Stimulated activated CD4-positive, alpha-beta T cell treated with anti-CD3 and anti-CD28 coated beads, Interleukin-2, amount 100 ng/mL, for 48 hours (primary cell): ENCODE data around the gene DCLRE1B.

Experiments used
- DNase-seq, 2 donors: peaks; one replicate each; pipeline ENCODE4 v3.0.0-alpha.2; 2020

The DCLRE1B gene

GRCh38 chr1:113928187-113928930 lies 23.2 kb downstream of the DCLRE1B start:
- DNase-seq: no peak

DNA sequence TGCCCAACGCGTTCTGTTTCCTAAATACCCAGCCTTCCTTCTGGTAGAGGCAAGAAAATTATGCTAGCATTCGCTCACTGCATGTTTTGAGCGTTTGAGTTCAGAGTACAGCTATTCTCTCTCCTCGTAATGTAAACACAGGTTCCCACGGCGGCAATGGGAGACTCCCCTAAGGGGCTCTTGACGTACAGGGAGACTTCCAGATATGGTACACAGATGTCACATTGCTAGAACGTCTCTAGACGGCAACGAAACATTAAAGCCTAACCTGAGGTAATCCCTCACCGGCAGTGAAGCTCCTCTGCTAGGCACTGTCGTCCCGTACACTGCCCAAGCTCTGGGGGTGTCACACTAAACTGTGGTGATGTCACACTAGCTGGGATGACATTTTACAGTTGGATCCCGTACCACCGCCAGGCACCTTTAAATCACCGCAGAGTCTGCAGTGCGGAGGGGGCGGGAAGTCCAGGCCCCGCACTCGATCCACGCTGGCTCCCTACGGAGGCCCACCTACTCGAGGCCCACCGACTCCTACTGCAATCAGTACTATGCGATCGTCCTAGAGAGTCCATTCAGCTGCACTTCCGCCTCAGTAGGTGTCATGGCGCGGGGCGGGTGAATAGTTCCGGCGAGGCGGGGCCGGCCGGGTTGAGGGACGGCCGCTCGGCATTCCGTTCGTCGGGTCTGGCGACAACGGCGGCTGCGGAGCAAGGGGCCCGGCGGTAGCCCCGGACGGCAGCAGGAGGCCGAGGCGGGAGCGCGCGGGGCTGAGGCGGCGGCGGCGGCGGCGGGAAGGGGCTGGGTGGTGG lies 24.0 kb downstream of the DCLRE1B start, which contains the start of gene HIPK1:
TSS of gene HIPK1 (plus strand) at position 384 of the 809 bp plus-strand sequence.
- peak; percentile 88 to 90 for DNase-seq

DNA sequence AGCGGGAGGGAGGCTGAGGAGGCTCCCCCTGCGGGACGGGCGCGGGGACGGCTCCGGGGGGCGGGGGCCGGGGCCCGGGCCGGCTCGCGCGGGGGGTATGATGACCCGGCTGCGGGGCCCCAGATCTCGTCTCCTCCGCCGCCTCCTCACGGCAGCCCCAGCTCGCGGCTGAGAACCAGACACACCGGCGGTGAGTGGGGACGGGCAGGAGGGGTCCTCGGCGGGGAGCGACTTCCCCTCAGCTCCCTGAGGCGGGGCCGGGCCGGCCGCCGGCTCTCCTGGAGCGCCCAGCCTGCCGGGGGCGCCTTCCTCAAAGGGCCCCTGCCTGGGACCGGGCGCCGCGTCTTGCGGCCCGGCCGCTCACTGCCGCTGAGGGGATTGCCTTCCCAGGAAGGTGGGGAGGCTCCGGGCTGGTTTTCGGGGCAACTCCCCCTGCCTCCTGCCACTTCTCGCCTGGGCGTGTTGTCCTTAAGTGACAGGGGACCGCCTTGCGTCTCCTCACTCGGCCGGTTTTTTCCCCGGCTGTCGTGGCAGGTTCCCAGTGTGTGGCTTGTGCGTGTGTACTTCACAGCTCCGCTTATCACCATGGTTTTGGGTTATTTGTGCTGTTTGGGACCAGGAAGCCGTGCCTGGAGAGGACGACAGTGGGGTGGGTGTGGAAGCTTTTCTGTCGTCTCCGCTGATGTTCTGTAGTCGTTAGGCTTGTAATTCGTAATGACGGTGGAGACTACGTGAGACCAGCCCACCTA lies 24.8 kb downstream of the DCLRE1B start:
- peak; percentile 39 to 51 for DNase-seq

DNA sequence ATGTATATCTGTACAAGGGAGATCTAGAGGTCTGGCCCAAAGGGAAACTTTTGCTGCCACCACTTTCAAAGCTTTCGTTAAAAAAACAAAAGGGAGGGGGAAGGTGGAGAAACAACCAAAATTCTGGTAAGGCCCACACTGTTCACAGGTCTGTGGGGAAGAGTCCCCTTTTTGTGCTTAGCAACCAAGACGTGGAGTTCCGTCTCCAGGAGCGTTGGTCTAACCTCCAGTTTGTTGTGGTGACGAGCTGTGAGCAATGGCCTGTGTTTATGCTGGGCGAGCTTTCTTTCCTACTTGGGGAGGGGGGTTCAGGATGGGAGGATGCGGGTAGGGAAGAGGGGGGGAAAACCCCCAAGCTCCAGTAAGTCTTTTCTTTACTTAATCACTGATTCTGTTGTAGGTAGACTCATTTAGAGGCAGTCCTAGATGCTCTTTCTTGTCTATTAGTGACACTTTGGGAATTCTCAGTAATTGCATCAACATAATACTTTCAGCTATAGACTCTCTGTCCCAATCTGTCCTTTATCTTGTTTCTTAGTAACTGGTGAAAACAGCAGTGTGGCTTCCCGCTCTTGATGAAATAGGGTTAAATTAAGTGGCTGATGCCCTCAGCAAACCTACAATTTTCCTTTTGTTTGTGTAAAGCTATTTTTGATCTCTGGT lies 25.5 kb downstream of the DCLRE1B start:
- DNase-seq: peak; percentile 44 to 60

DNA sequence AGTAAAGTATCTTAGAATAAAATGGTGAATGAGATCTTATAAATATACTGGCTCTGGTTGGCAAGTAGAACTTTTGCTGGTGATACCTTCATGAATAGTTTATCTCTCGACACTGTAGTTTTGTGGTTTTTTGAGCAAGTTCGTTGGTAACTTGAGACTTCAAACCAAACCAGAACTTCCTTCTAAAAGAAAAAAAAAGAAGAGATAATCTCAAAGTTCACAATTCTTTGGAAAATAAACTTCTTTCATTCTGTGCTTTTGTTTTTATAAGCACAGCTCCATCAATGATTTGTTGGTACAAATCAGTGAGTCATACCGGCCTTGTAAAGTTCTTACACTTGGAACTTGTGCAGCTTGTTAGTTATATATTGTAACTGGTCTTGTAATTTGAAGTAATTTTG lies 26.3 kb downstream of the DCLRE1B start:
- DNase-seq: no peak

DNA sequence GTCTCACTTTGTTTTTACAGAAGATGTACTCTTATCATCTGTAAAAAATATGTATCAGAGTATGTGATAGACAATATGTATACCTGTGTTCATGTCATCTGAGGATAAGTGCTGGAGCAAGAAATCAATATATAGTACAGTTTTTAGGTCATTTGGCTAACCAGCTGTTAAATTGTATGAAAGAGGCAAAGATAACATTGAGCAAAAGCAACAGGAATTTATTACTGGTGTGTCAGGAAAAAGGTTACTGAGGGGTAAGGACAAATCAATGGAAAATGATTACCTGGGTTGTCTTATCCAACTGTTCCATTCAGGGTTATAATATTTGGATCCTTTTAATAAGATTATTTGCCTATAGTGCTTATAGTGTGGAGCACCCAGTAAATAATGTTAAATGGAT lies 28.9 kb downstream of the DCLRE1B start:
- no peak for DNase-seq

DNA sequence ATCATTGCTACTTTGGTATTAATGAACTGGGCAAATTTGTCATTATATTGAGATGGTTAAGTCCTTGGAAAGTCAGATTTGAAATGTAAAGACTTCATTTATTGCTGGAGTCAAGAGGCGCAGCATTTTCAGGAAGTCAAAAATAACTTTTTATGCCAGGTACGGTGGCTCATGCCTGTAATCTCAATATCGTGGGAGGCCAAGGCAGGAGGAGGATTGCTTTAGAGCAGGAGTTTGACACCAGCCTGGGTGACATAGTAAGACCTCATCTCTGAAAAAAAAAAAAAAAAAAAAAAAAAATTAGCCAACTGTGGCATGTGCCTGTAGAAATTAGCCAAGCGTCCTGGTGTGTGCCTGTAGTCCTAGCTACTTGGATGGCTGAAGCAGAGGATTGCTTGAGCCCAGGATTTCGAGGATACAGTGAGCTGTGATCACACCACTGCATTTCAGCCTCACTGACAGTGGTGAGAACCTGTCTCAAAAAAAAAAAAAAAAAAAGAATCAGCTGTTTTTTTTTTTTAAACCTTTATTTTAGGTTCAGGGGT lies 29.5 kb downstream of the DCLRE1B start:
- no peak for DNase-seq

- no peak for DNase-seq
These were observed 30.1 kb downstream of the DCLRE1B start for GRCh38 chr1:113935176-113935575.

GRCh38 chr1:113935970-113936369 lies 30.8 kb downstream of the DCLRE1B start:
- no peak for DNase-seq

GRCh38 chr1:113937146-113937545 lies 32.0 kb downstream of the DCLRE1B start:
- no peak for DNase-seq

- DNase-seq: no peak
These were observed 33.1 kb downstream of the DCLRE1B start for GRCh38 chr1:113938192-113938591.

GRCh38 chr1:113940365-113941244 lies 35.5 kb downstream of the DCLRE1B start:
- DNase-seq: peak in 1 of 2 donors; percentile 21

DNA sequence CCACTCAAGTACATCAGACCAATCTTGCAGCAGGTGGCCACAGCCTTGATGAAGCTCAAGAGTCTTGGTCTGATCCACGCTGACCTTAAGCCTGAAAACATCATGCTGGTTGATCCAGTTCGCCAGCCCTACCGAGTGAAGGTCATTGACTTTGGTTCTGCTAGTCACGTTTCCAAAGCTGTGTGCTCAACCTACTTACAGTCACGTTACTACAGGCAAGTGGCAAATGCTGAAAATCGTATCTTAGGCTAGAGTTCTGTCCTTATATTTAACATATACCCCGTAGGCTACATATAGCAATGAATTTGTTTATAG lies 36.1 kb downstream of the DCLRE1B start:
- no peak for DNase-seq

GRCh38 chr1:113942527-113942926 lies 37.4 kb downstream of the DCLRE1B start:
- no peak for DNase-seq

- no peak for DNase-seq
These were observed 38.1 kb downstream of the DCLRE1B start for GRCh38 chr1:113943028-113943811.

- no peak for DNase-seq
These were observed 40.2 kb downstream of the DCLRE1B start for GRCh38 chr1:113945329-113945728.

GRCh38 chr1:113946112-113946511 lies 41.0 kb downstream of the DCLRE1B start:
- no peak for DNase-seq

DNA sequence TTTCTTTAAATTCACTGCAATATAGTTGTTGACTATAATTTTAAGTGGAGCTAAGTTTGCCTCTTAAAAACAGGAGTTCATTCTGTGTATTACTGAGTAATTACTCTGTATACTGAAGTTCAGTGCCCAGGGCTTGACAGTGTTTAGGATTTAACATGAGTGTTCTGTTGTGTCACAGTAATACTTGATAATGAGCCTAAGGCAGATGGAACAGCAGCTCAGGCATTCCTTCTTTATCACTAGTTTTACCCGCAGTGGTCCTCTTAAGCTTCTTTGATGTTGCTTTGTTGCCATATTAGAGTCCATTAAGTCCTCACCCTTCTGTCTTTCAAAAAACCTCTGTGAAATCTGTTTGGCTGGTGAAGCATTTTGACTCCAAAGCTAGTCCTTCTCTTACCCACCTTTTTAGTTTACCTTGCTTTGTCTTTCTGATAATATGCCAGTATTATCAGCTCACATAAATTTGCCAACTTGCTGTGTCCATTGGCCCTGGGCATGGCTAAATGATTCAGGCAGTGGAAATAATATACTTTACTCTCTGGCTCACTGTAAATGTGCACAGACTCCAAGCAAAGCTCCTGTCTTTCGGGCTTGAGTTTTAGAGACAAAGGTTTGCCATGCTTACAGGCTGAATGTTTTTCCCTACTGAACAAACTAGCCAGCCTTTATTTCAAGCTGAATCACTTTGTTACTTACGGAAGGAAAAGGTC lies 41.7 kb downstream of the DCLRE1B start:
- DNase-seq: no peak

- DNase-seq: no peak
These were observed 42.4 kb downstream of the DCLRE1B start for GRCh38 chr1:113947388-113948107.
